ENCODE data around the gene MYH15. TPM values are rescaled to one million over a fixed set of nuclear protein-coding genes. Genes with fewer than 3 reads are reported as not detected.

The MYH15 gene
- total and polyA plus RNA-seq, 2 of the 4 experiments (the other 2 are of a cell fraction), result 0.10 to 0.36 TPM

GRCh38 chr3:108387063-108387462, 123.3 kb downstream of the MYH15 start:
- POLR2A ChIA-PET (ENCODE audit: unreplicated experiment), result no interaction called here
- Histone ChIP-seq H3K27ac (ENCODE audit: insufficient read depth, low read length) (no peak overlapping the region), H3K9me3 (ENCODE audit: control insufficient read depth, insufficient read depth, low read length) (no peaks in the 10 kb centered on the region), H4K91ac (ENCODE audit: insufficient read depth, low read depth, low read length) (no peak overlapping the region), H3K9me1 (ENCODE audit: insufficient read depth, low read length) (no peaks in the 10 kb centered on the region; the same call in 1 of the 2 replicates), H3K56ac (ENCODE audit: extremely low read depth, insufficient read depth, low read length) (no peak overlapping the region), H3K4me1 (ENCODE audit: control insufficient read depth, insufficient read depth, low read length) (no peaks in the 10 kb centered on the region), H4K8ac (ENCODE audit: low read depth in 2 of 2, low read length in 2 of 2) (no peak overlapping the region), H3K4ac (ENCODE audit: low read depth, low read length) (no peak overlapping the region), H3K14ac (replicated peaks; ENCODE audit: low read depth, low read length) (no peak overlapping the region), H3K4me3 (ENCODE audit: insufficient read depth, low read depth, low read length) (no peak overlapping the region), H2AK9ac (replicated peaks; ENCODE audit: low read depth, low read length, poor library complexity) (no peak overlapping the region), H3K4me2 (ENCODE audit: low read depth, low read length) (no peak overlapping the region), H4K20me1 (ENCODE audit: insufficient read depth, low read length) (no peaks in the 10 kb centered on the region), H2BK20ac (ENCODE audit: low read depth, low read length) (no peak overlapping the region), H2BK5ac (ENCODE audit: low read depth, low read length, poor library complexity, severe bottlenecking) (no peak overlapping the region), H3K9ac (ENCODE audit: low read depth, low read length) (no peak overlapping the region), H3K79me1 (ENCODE audit: low read depth in 1 of 2, low read length in 2 of 2) (no peaks in the 10 kb centered on the region), H2BK15ac (ENCODE audit: low read depth, low read length) (no peak overlapping the region), H2BK120ac (ENCODE audit: low read depth, low read length) (no peak overlapping the region), H2AK5ac (ENCODE audit: low read depth, low read length) (no peak overlapping the region), H3K18ac (ENCODE audit: low read depth, low read length) (no peak overlapping the region), H2AFZ (replicated peaks; ENCODE audit: low read length, poor library complexity) (no peak overlapping the region), H3K23ac (ENCODE audit: low read depth, low read length) (no peak overlapping the region), H3K36me3 (ENCODE audit: control insufficient read depth, insufficient read depth, low read length) (no peaks in the 10 kb centered on the region), H3K27me3 (ENCODE audit: control insufficient read depth, insufficient read depth, low read length) (peaks cover 8% of the 10 kb centered on the region), H4K5ac (ENCODE audit: low read depth, low read length) (no peak overlapping the region)
- no CpG with 5 or more reads among the region's 1 CpG for WGBS, 2 experiments (ENCODE audit: extremely low coverage in 2 of 2, insufficient read length in 1 of 2)
- DNase-seq, result no peak
- CTCF ChIA-PET, result no interaction called here
- intact Hi-C loops (cut with micrococcal nuclease), result no loop called here
- no peak for ATAC-seq (ENCODE audit: low read depth)
- in situ Hi-C loops (cut with MboI; ENCODE audit: low sequenced_read_pairs), result no loop called here
- TF ChIP-seq MAFK (IDR thresholded peaks at IDR 0.05; ENCODE audit: low read depth, low read length) (peak; percentile 66), FOS (IDR thresholded peaks at IDR 0.05; ENCODE audit: low read depth, low read length) (no peak), USF2 (IDR thresholded peaks at IDR 0.05; ENCODE audit: low read depth, low read length) (no peak), MXI1 (IDR thresholded peaks at IDR 0.05; ENCODE audit: borderline replicate concordance, low read depth, low read length) (no peak), NFE2L2 (IDR thresholded peaks at IDR 0.05; ENCODE audit: low read depth, low read length) (peak; percentile 64), CHD1 (IDR thresholded peaks at IDR 0.05; ENCODE audit: low read depth, low read length) (no peak)
- dilution Hi-C loops (cut with HindIII; ENCODE audit: low sequenced_read_pairs, unreplicated experiment), result no loop called here
- no TSS peak for BruUV-seq (replicated peaks)

All from IMR-90 (cell line).